Cardiac muscle cell (in vitro differentiated cells and primary cell): ENCODE measurements around the gene GRIN2C. TPM values are rescaled to one million over a fixed set of nuclear protein-coding genes. Genes with fewer than 3 reads are reported as not detected.

Experiments used
- DNase-seq, 2 donors: peaks; one replicate each; pipeline versions ENCODE4 v3.0.0 to v3.0.0-alpha.2; 2010 to 2017; ENCODE audit warnings: low read depth in 1 of 2, low spot score in 1 of 2
- H3K27ac ChIP-seq: fragments of 200-600 bp; sonication (generic); 2 replicates; pipeline ENCODE4 v1.5.1; 2016
- H3K27me3 ChIP-seq: fragments of 200-600 bp; sonication (generic); 2 replicates; pipeline ENCODE4 v1.6.0; 2016; ENCODE audit warnings: control low read depth
- H3K36me3 ChIP-seq: fragments of 200-600 bp; sonication (generic); 2 replicates; pipeline ENCODE4 v1.5.1; 2016; ENCODE audit warnings: control low read depth
- H3K4me1 ChIP-seq: fragments of 200-600 bp; sonication (generic); 2 replicates; pipeline ENCODE4 v1.8.1; 2017; ENCODE audit warnings: low read depth, mild to moderate bottlenecking, mixed run types
- H3K4me3 ChIP-seq: fragments of 200-600 bp; sonication (generic); 2 replicates; pipeline ENCODE4 v1.5.1; 2016; ENCODE audit warnings: mild to moderate bottlenecking
- H3K9me3 ChIP-seq: fragments of 200-600 bp; sonication (generic); 2 replicates; pipeline ENCODE4 v1.5.1; 2017; ENCODE audit warnings: low read depth, mild to moderate bottlenecking, control low read depth
- CTCF ChIP-seq: IDR thresholded peaks from 2 replicates; pipeline ENCODE4 v1.5.1; 2012; ENCODE audit warnings: low read depth, mild to moderate bottlenecking, low read length
- polyA plus RNA-seq: library from polyadenylated mRNA; unstranded; fragments of >200 nt; fragmentation: Nextera tagmentation; extraction: Ambion mirVana; gene quantifications from 2 replicates; pipeline ENCODE4 v1.2.1, GENCODE V29; 2016
- total RNA-seq: library from RNA; depleted of rRNA; stranded (reverse); fragments of >200 nt; gene quantifications from 2 replicates; pipeline ENCODE4 v1.2.3, GENCODE V29; 2016

Gene GRIN2C
- total and polyA plus RNA-seq, 2 experiments from 2014 or later, result 0.71 to 6.1 TPM

GRCh38 chr17:74875977-74876593, 16.4 kb upstream of the GRIN2C start:
- no peaks in the 10 kb centered on the region for H3K36me3 ChIP-seq
- H3K9me3 ChIP-seq, result no peaks in the 10 kb centered on the region
- peaks cover 50% of the 10 kb centered on the region for H3K4me1 ChIP-seq
- no peak for DNase-seq
- H3K4me3 ChIP-seq, result no peak overlapping the region
- peak overlapping the region; percentile 84 for H3K27ac ChIP-seq
- no peak for TF ChIP-seq CTCF
- H3K27me3 ChIP-seq, result no peaks in the 10 kb centered on the region

GRCh38 chr17:74875155-74875976, 15.7 kb upstream of the GRIN2C start:
- Histone ChIP-seq H3K36me3 (no peaks in the 10 kb centered on the region), H3K4me3 (no peak overlapping the region), H3K9me3 (no peaks in the 10 kb centered on the region), H3K27me3 (no peaks in the 10 kb centered on the region), H3K4me1 (peaks cover 50% of the 10 kb centered on the region), H3K27ac (peak overlapping the region; percentile 84)
- DNase-seq, result no peak
- no peak for TF ChIP-seq CTCF

- peaks cover 45% of the 10 kb centered on the region for H3K4me1 ChIP-seq
These were observed 14.9 kb upstream of the GRIN2C start for GRCh38 chr17:74874615-74875037.

GRCh38 chr17:74873874-74874614, 14.4 kb upstream of the GRIN2C start:
- TF ChIP-seq CTCF, result no peak

More at GRCh38 chr17:74874615-74875037, 14.9 kb upstream of the GRIN2C start:
- Histone ChIP-seq H3K27ac (no peak overlapping the region), H3K27me3 (no peaks in the 10 kb centered on the region), H3K4me3 (no peak overlapping the region), H3K9me3 (no peaks in the 10 kb centered on the region), H3K36me3 (no peaks in the 10 kb centered on the region)
- no peak for DNase-seq
- no peak for TF ChIP-seq CTCF

GRCh38 chr17:74873037-74873873, 13.6 kb upstream of the GRIN2C start:
- H3K36me3 ChIP-seq, result no peaks in the 10 kb centered on the region
- peaks cover 46% of the 10 kb centered on the region for H3K4me1 ChIP-seq
- TF ChIP-seq CTCF, result no peak
- H3K4me3 ChIP-seq, result peak overlapping the region; percentile 65
- no peaks in the 10 kb centered on the region for H3K27me3 ChIP-seq
- no peaks in the 10 kb centered on the region for H3K9me3 ChIP-seq
- H3K27ac ChIP-seq, result peak overlapping the region; percentile 61
- peak; percentile 100 for DNase-seq

More at GRCh38 chr17:74873874-74874614, 14.4 kb upstream of the GRIN2C start:
- Histone ChIP-seq H3K27me3 (no peaks in the 10 kb centered on the region), H3K9me3 (no peaks in the 10 kb centered on the region), H3K4me3 (peak overlapping the region; percentile 65), H3K4me1 (peaks cover 41% of the 10 kb centered on the region), H3K27ac (peak overlapping the region; percentile 61), H3K36me3 (no peaks in the 10 kb centered on the region)
- no peak for DNase-seq
